Psoas muscle (tissue), 8 donors: ENCODE results near the gene SPATA33. TPM values are rescaled to one million over a fixed set of nuclear protein-coding genes. Genes with fewer than 3 reads are reported as not detected.

ENCODE experiments used
- ATAC-seq, 4 donors: fragments of 200-7000 bp; cut with Tn5 transposase; one replicate each; pipeline ENCODE4 v1.9.1; 2020; ENCODE audit warnings: moderate library complexity in 3 of 4, mild to moderate bottlenecking in 2 of 4
- DNase-seq, 2 donors: peaks; one replicate each; pipeline ENCODE4 v3.0.0-alpha.2; 2020
- H3K27ac ChIP-seq: fragments of 200-600 bp; one replicate; pipeline ENCODE4 v1.8.0; 2022
- H3K27me3 ChIP-seq, 3 donors: fragments of 200-600 bp in 1 of 3; one replicate each; pipeline versions ENCODE4 v1.6.1 to v1.8.0; 2013 to 2022; ENCODE audit warnings: low read length in 2 of 3, mild to moderate bottlenecking in 2 of 3, moderate library complexity in 1 of 3; ENCODE audit not compliant: insufficient read depth in 3 of 3
- H3K36me3 ChIP-seq, 2 donors: fragments of 200-600 bp in 1 of 2; one replicate each; pipeline versions ENCODE4 v1.6.1 to v1.8.0; 2013 to 2022; ENCODE audit warnings: low read depth in 1 of 2, mild to moderate bottlenecking in 1 of 2, moderate library complexity in 1 of 2; ENCODE audit not compliant: insufficient read depth in 1 of 2
- H3K4me1 ChIP-seq: fragments of 200-600 bp; one replicate; pipeline ENCODE4 v1.8.0; 2022
- H3K4me3 ChIP-seq: fragments of 200-600 bp; one replicate; pipeline ENCODE4 v1.8.0; 2022; ENCODE audit warnings: mild to moderate bottlenecking
- H3K9me3 ChIP-seq: fragments of 200-600 bp; one replicate; pipeline ENCODE4 v1.8.0; 2022
- CTCF ChIP-seq: fragments of 200-600 bp; IDR thresholded peaks from one replicate; pipeline ENCODE4 v1.8.0; 2022; ENCODE audit warnings: antibody characterized with exemption
- WGBS, 3 donors: extraction: QIAGEN DNeasy Blood & Tissue Kit; methylation state at CpG; one replicate each; pipeline versions ENCODE4 v1.1.6 to v1.1.7; 2013; 5-methylcytosine and 5-hydroxymethylcytosine counted together
- intact Hi-C, 2 donors: fragments of 100-400 bp; cut with DNase I; formaldehyde crosslinking; loops; one replicate each; pipeline versions ENCODE4 v1.11.0 to v1.14.2; 2022
- polyA plus RNA-seq, 3 donors: library from polyadenylated mRNA; stranded (reverse); fragments of 200-250 nt; gene quantifications; one replicate each; pipeline ENCODE4 v1.2.3, GENCODE V29; 2013
- total RNA-seq, 4 donors: library from RNA; stranded (reverse); fragmentation: NEBNext Ultra II Directional in 2 of 4; extraction: Animal tissue kit (Norgen Biotek cat#: 25700) in 2 of 4; gene quantifications; one replicate each; pipeline versions ENCODE4 v1.2.1 to v1.2.4, GENCODE V29; 2021 to 2023
- donor health status: healthy with polysubstance abuse.
- donor health status: DM: no; HTN: no; CAD: no; lungs with moderate emphysema.
- donor health status: Bipolar disorder and iron deficiency.
- donor health status: healthy.
- donor health status: DM: yes; HTN: yes; CAD: no.
- donor health status: DM: no; HTN: no; CAD: no.
- donor health status: DM: no; HTN: no; CAD: no.
- donor health status: DM: yes; HTN: yes; CAD: no.

Gene SPATA33
- total and polyA plus RNA-seq, 7 donors: 1.2 to 8.2 (median 3.0) TPM

DNA sequence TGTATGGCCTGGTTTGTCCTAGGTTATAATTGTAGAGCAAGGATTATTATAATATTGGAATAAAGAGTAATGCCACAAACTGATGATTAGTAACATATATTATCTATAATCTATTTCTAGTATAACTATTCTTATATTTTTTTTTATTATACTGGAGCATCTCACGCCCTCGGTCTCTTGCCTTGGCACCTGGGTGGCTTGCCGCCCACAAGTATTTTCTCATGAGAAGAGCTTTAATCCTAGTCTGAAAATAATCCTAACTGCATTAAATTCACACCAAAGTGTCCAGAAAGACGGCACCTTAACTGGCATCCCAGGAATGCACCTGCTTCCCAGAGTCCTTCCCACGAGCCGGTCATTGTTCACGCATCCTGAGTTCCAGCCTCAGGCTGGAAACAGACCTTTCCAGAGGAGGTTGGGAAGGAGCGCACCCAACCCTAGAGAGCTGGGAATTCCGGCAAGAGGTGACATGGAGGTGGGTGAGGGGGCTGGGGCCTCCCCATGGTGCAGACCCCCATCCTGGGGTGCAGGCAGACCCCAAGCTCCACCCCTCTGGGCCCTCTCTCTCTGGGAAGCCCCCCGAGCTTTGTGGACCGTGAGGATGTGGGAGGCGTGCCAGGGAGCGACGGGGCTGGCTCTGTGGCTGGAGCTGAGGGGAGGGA, 16.0 kb upstream of the SPATA33 start:
- Histone ChIP-seq H3K27me3 (peaks cover 0 to 2% (median 0%) of the 10 kb centered on the region in 3 donors), H3K4me1 (no peaks in the 10 kb centered on the region), H3K9me3 (no peaks in the 10 kb centered on the region), H3K4me3 (no peak overlapping the region), H3K36me3 (peaks cover 3 to 21% of the 10 kb centered on the region in 2 donors), H3K27ac (no peak overlapping the region)
- ATAC-seq (no peak), DNase-seq (no peak)
- intact Hi-C loops: no loop called here
- WGBS, 3 donors: 25 to 37% (median 28%) methylated on average over 14 of the region's 14 CpGs
- TF ChIP-seq CTCF: no peak

DNA sequence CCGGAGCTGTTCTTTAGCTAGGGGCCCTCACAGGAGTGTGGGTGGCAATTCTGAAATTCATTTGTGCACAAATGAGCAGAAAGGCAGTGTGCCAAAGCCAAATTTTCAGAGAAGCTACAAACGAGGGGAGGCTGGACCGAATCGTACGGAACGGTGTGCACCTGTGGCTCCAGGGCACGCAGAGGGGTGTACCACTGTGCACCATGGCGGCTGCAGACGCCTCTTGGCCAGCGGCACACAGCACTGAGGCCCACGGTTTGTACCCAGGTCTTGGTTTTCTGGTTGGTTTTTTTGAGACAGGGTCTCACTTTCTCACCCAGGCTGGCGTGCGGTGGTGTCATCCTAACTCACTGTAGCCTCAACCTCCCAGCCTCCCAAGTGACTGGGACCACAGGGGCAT, 15.1 kb upstream of the SPATA33 start:
- WGBS, 3 donors: 63 to 71% (median 67%) methylated on average over 13 of the region's 13 CpGs
- intact Hi-C loops: no loop called here
- no peak for TF ChIP-seq CTCF
- no peak overlapping the region for H3K4me3 ChIP-seq
- no peaks in the 10 kb centered on the region for H3K4me1 ChIP-seq
- H3K27me3 ChIP-seq: peaks cover 0 to 2% (median 0%) of the 10 kb centered on the region in 3 donors
- ATAC-seq (no peak), DNase-seq (no peak)
- H3K9me3 ChIP-seq: no peaks in the 10 kb centered on the region
- peaks cover 6 to 30% of the 10 kb centered on the region in 2 donors for H3K36me3 ChIP-seq
- H3K27ac ChIP-seq: no peak overlapping the region

GRCh38 chr16:89643769-89644300, 13.8 kb upstream of the SPATA33 start:
- no peak for DNase-seq
- Histone ChIP-seq H3K36me3 (peaks cover 6 to 30% of the 10 kb centered on the region in 2 donors), H3K9me3 (no peaks in the 10 kb centered on the region), H3K27ac (no peak overlapping the region), H3K27me3 (peaks cover 0 to 2% (median 0%) of the 10 kb centered on the region in 3 donors), H3K4me3 (no peak overlapping the region), H3K4me1 (no peaks in the 10 kb centered on the region)
- no peak for TF ChIP-seq CTCF
- no peak for ATAC-seq
- intact Hi-C loops: no loop called here
- WGBS, 3 donors: 64 to 76% (median 65%) methylated on average over 14 of the region's 14 CpGs

GRCh38 chr16:89645122-89645521, 12.5 kb upstream of the SPATA33 start:
- no peaks in the 10 kb centered on the region for H3K4me1 ChIP-seq
- H3K27ac ChIP-seq: no peak overlapping the region
- H3K36me3 ChIP-seq: peaks cover 6 to 35% of the 10 kb centered on the region in 2 donors
- 74 to 83% (median 77%) methylated on average over 11 of the region's 11 CpGs for WGBS, 3 donors
- DNase-seq (no peak), ATAC-seq (no peak)
- intact Hi-C loops: no loop called here
- no peaks in the 10 kb centered on the region for H3K9me3 ChIP-seq
- no peak overlapping the region for H3K4me3 ChIP-seq
- peaks cover 0 to 2% (median 0%) of the 10 kb centered on the region in 3 donors for H3K27me3 ChIP-seq
- no peak for TF ChIP-seq CTCF
